ENCODE data around the gene DNER.
A peak's percentile ranks its signal among the peaks of the same experiment; 100 is the strongest.

The DNER gene

DNA sequence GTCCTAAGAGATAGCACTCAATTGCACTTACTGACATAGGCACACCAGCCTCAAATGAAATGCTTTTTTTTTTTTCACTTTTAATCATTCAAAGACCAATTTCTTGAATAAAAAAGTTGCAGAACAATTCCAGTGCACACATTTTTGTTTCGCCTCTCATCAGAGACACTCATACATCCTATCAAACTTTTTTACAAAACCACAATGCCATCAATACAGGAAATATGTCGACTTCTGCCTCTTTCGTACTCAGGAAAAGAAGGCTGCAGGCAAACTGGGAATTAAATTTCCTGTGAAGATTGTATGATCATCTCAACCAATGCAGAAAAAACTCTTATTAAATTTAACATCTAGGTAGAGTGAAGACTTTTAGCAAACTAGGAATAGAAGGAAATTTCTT, 112.4 kb downstream of the DNER start:
- no peak for DNase-seq (ENCODE audit: extremely low spot score)
- POLR2A ChIA-PET: no interaction called here
- TF ChIP-seq CTCF (IDR thresholded peaks at IDR 0.05; ENCODE audit: control extremely low read depth, extremely low read depth, low read depth, missing control alignments): no peak
- CTCF ChIA-PET: no interaction called here

DNA sequence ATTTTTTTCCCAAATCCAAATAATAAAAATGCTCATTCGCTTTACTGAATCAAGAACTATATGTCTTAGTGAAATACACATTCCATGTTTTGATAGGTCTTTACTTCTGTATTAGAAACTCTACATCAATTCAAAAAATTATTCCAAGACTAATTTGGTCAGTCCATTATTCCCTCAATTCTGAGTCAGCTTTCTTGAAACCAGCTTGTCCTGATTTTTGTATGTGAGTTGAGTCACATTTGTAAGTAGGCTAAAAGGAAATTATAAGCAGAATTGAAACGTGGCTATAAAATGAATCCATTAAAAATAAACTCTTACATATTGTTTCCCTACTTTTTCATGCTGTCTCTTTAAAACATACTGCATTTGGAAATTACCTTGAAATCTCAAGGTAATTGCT, 113.0 kb downstream of the DNER start:
- CTCF ChIA-PET: no interaction called here
- no peak for TF ChIP-seq CTCF (IDR thresholded peaks at IDR 0.05; ENCODE audit: control extremely low read depth, extremely low read depth, low read depth, missing control alignments)
- POLR2A ChIA-PET: no interaction called here
- no peak for DNase-seq (ENCODE audit: extremely low spot score)

DNA sequence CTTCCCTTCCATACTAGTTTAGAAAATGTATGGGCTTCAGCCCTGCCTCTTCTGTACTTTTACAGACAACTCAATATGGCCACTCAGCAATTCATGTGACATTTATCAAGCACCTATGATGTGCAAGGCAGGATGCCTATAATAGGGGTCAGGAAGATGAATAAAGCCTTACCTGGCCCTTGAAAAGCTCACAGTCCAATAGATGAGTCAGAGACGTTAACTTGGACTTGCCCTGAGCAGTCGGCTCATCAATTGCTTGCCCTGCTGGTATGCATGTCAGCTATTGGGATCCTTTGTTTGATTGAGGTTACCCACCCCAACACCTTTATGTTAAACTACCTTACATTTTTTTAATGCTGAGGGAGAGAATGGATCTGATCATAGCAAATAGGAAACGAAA, 116.1 kb downstream of the DNER start:
- POLR2A ChIA-PET: no interaction called here
- TF ChIP-seq CTCF (IDR thresholded peaks at IDR 0.05; ENCODE audit: control extremely low read depth, extremely low read depth, low read depth, missing control alignments): no peak
- no peak for DNase-seq (ENCODE audit: extremely low spot score)
- CTCF ChIA-PET: interaction anchor here (1.0 kb wide), 1 partner anchor 11 kb away, joined by 6 read pairs; no protein-coding TSS in a partner anchor

DNA sequence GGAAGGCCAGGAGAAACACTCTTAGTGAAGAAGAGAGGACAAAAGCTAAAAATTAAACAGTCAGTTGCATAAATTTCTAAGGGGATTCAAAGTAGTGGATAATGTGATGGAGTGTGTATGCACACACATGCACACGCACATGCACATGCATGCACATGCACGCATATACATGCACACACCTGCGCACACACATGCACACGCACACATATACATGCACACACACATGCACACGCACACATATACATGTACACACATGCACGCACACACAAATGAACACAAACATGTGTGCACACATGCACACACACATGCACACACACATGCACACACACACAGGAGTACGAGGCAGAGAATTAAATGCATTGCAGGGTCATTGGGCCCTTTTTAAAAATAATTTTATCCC, 117.6 kb downstream of the DNER start:
- ChIA-PET CTCF (interaction anchor here (1.3 kb wide), 1 partner anchor 9 kb away, joined by 6 read pairs; no protein-coding TSS in a partner anchor), POLR2A (no interaction called here)
- no peak for TF ChIP-seq CTCF (IDR thresholded peaks at IDR 0.05; ENCODE audit: control extremely low read depth, extremely low read depth, low read depth, missing control alignments)
- no peak for DNase-seq (ENCODE audit: extremely low spot score)

DNA sequence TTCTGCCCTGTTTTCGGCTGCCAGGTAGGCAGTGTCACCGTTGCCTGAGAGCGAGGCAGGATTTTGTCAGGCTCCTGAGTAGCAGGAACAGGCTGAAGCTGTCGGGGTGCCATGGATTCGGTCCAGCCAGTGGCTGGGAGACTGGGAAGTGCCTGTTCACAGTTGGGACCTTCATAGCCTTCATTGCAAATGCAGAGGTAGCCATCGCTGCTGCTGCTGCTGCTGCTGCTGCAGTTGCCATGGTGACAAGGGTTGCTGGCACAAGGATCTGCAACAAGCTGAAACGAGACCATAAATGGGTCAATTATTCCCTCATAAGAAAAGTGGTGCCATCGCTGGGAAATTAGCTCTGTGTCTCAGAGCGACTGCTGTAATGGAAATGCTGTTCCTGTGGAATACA, 122.7 kb downstream of the DNER start:
- TF ChIP-seq CTCF (IDR thresholded peaks at IDR 0.05; ENCODE audit: control extremely low read depth, extremely low read depth, low read depth, missing control alignments): no peak
- DNase-seq (ENCODE audit: extremely low spot score): no peak
- POLR2A ChIA-PET: no interaction called here
- CTCF ChIA-PET: no interaction called here

DNA sequence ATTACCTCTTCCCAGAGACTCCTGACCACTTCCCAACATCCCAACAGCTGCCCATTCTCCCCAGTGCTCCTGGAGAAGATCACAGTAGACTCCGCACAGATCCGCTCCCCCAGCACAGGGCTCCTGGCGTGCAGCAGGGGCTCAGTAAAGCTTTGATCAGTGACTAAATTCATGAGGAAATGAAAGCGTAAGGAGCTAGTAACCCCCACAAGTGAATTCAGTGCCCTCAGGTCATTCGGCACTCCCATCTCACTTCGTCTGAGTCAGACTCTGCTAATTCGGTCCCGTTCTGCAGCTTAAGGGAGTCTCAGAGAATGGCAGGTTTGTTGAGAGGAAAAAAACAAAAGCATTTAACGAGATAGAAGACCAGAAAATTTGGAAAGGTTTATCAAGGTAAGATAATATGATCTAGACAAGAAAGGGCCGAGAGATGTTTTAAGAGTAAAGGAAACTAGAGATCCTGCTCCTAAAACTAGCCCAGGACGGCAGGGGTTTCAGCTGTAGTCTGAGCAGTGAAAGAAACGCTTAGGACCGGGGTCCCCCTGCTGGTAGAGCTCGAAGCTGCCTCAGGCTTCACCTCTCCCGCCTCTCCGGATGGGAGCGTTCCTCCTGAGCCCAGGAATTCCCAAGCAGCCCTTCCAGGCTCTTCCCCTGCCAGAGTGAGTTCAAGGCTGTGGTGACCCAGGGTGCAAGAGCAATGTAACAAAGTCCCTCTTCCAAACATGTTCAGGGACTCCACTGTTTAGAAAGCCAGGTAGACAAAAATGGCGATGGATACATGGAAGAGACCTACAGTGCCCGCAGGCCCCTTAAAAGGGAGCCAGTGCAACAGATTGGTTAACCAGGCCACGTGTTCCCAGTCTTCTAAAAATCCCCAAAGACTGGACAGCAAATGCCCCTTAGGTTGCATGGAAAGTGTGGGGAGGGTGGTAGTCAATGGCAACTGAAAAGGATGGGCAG, 127.3 kb downstream of the DNER start:
- peak; percentile 63 for DNase-seq (ENCODE audit: extremely low spot score)
- peak; percentile 56 for TF ChIP-seq CTCF (IDR thresholded peaks at IDR 0.05; ENCODE audit: control extremely low read depth, extremely low read depth, low read depth, missing control alignments)
- ChIA-PET POLR2A (no interaction called here), CTCF (interaction anchor here (0.9 to 1.7 kb wide), 14 partner anchors 9 to 1701 kb away, joined by 3 to 8 read pairs (median 4); no protein-coding TSS in a partner anchor)
